Thyroid gland (tissue), 4 donors: ENCODE measurements around the gene ABHD8. TPM values are rescaled to one million over a fixed set of nuclear protein-coding genes. Genes with fewer than 3 reads are reported as not detected.

Experiments used
- DNase-seq, 2 donors: peaks; one replicate each; pipeline ENCODE4 v3.0.0-alpha.2; 2019
- H3K27ac ChIP-seq, 3 donors: fragments of 200-600 bp; sonication (generic); 1 replicate in 2 of 3; 2 replicates in 1 of 3; pipeline ENCODE4 v1.5.1; 2016 to 2019; ENCODE audit warnings: mild to moderate bottlenecking in 1 of 3, moderate library complexity in 1 of 3
- H3K27me3 ChIP-seq: fragments of 200-600 bp; sonication (generic); one replicate; pipeline ENCODE4 v1.5.1; 2019
- H3K36me3 ChIP-seq, 2 donors: fragments of 200-600 bp; sonication (generic); one replicate each; pipeline ENCODE4 v1.5.1; 2016 to 2019
- H3K4me1 ChIP-seq, 2 donors: fragments of 200-600 bp; sonication (generic); one replicate each; pipeline ENCODE4 v1.5.1; 2017 to 2019
- H3K4me3 ChIP-seq, 3 donors: fragments of 200-600 bp; sonication (generic); replicated peaks in 1 of 3; 1 replicate in 2 of 3; 2 replicates in 1 of 3; pipeline ENCODE4 v1.5.1; 2016; ENCODE audit warnings: mild to moderate bottlenecking in 1 of 3
- H3K9me3 ChIP-seq: fragments of 200-600 bp; sonication (generic); one replicate; pipeline ENCODE4 v1.5.1; 2017
- CTCF ChIP-seq, 6 experiments: fragments of 200-600 bp in 3 of 6; fragments of 450-650 bp in 3 of 6; sonication (generic) in 3 of 6; IDR thresholded peaks; one replicate each; pipeline ENCODE4 v1.5.1; 2016 to 2019; ENCODE audit warnings: antibody characterized with exemption in 6 of 6, mild to moderate bottlenecking in 2 of 6, inconsistent platforms in 1 of 6, moderate library complexity in 1 of 6
- POLR2A ChIP-seq, 2 donors: fragments of 450-650 bp; IDR thresholded peaks; one replicate each; pipeline ENCODE4 v1.6.1; 2017; ENCODE audit warnings: antibody characterized with exemption in 2 of 2, mild to moderate bottlenecking in 2 of 2, moderate library complexity in 1 of 2
- WGBS, 2 donors: methylation state at CpG; one replicate each; pipeline ENCODE4 v1.1.5; 2017; 5-methylcytosine and 5-hydroxymethylcytosine counted together
- intact Hi-C: fragments of 100-400 bp; cut with DNase I; formaldehyde crosslinking; loops from one replicate; pipeline ENCODE4 v1.15.1; 2023
- total RNA-seq, 4 donors: library from RNA; depleted of rRNA; stranded (reverse); fragments of >200 nt; gene quantifications; one replicate each; pipeline ENCODE4 v1.2.3, GENCODE V29; 2016

The ABHD8 gene
- total RNA-seq, 4 donors from 2014 or later, result 14.4 to 31.2 (median 23.3) TPM

DNA sequence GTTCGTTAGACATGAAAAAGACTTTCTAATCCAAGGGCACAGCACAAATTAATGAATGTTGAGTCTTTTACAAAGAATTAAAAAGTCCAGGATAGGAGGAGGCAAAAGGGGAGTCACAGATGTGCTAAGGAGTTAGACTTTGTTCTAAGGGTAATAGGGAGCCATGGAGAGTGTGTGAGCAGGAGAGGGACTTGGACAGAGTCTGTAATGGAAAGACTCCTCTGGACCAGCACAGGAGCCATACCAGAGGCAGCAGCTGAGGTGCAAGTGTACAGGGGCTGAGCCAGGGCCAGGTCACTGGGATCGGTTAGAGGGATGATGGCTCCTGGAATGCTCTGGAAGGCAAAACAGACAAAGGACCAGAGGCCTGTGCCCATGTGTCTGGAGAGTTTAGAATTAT, 44.7 kb upstream of the ABHD8 start:
- peaks cover 0 to 25% of the 10 kb centered on the region in 2 donors for H3K4me1 ChIP-seq
- intact Hi-C loops, result loop anchor here (5.0 kb wide), 2 partner anchors 39 to 119 kb away; no protein-coding TSS in a partner anchor
- H3K9me3 ChIP-seq, result no peaks in the 10 kb centered on the region
- no peaks in the 10 kb centered on the region for H3K27me3 ChIP-seq
- no peak overlapping the region for H3K4me3 ChIP-seq
- DNase-seq, result no peak
- H3K27ac ChIP-seq, result peak overlapping the region; percentile 7 to 65 (median 56)
- WGBS, 2 donors, result 59 to 79% methylated on average over 2 of the region's 2 CpGs
- H3K36me3 ChIP-seq, result no peaks in the 10 kb centered on the region
- no peak for TF ChIP-seq POLR2A (IDR thresholded peaks at IDR 0.05)
- no peak for TF ChIP-seq CTCF (IDR thresholded peaks at IDR 0.05)

GRCh38 chr19:17347361-17347760, 44.1 kb upstream of the ABHD8 start:
- Histone ChIP-seq H3K9me3 (no peaks in the 10 kb centered on the region), H3K36me3 (no peaks in the 10 kb centered on the region), H3K4me3 (no peak overlapping the region), H3K27ac (peak overlapping the region; percentile 44 to 65 (median 56)), H3K4me1 (peaks cover 0 to 20% of the 10 kb centered on the region in 2 donors), H3K27me3 (no peaks in the 10 kb centered on the region)
- WGBS, 2 donors, result 41 to 57% methylated on average over 6 of the region's 6 CpGs
- intact Hi-C loops, result loop anchor here (5.0 kb wide), 2 partner anchors 40 to 120 kb away; no protein-coding TSS in a partner anchor
- DNase-seq, result no peak
- TF ChIP-seq CTCF (IDR thresholded peaks at IDR 0.05), result no peak
- no peak for TF ChIP-seq POLR2A (IDR thresholded peaks at IDR 0.05)

DNA sequence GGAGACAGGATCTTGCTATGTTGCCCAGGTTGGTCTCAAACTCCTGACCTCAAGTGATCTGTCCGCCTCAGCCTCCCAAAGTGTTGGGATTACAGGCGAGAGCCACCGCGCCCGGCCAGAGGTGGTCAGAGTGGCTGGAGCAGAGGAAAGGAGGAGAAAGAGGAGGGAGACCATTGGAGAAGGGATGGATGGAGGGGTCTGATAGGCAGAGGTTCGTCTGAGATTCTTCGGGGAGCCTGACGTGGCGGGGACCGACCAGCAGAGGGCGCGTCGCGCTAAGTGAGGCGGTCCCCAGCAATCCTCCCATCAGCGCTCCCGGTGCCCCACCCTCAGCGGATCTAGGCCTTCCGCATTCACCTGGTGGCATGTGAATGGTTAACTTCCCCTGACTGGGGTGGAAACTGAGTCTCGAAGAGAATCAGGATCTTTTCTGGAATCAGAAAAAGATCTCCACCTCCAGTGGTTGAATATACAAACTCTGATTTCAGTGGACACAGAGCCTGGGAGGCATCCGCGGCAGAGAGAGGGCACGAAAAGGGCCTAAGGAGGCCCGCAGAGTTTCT, 43.0 kb upstream of the ABHD8 start:
- 12 to 18% methylated on average over 20 to 24 of the region's 24 CpGs for WGBS, 2 donors
- peak; percentile 60 to 68 for DNase-seq

GRCh38 chr19:17341845-17342244, 38.6 kb upstream of the ABHD8 start:
- 84 to 90% methylated on average over 7 of the region's 7 CpGs for WGBS, 2 donors
- H3K9me3 ChIP-seq, result no peaks in the 10 kb centered on the region
- no peaks in the 10 kb centered on the region for H3K27me3 ChIP-seq
- DNase-seq, result no peak
- H3K4me3 ChIP-seq, result no peak overlapping the region
- intact Hi-C loops, result no loop called here
- H3K36me3 ChIP-seq, result no peaks in the 10 kb centered on the region
- H3K4me1 ChIP-seq, result peaks cover 10 to 14% of the 10 kb centered on the region in 2 donors
- H3K27ac ChIP-seq, result no peak overlapping the region
- no peak for TF ChIP-seq POLR2A (IDR thresholded peaks at IDR 0.05)

More for the DNA sequence above, 43.0 kb upstream of the ABHD8 start:
- intact Hi-C loops, result loop anchor here (5.0 kb wide), 2 partner anchors 41 to 121 kb away; no protein-coding TSS in a partner anchor
- TF ChIP-seq CTCF (IDR thresholded peaks at IDR 0.05) (peak; percentile 80 to 96 (median 86)), POLR2A (IDR thresholded peaks at IDR 0.05) (no peak)
- H3K27ac ChIP-seq, result peak overlapping the region; percentile 35 to 65 (median 56)
- no peaks in the 10 kb centered on the region for H3K9me3 ChIP-seq
- H3K4me1 ChIP-seq, result peaks cover 0 to 20% of the 10 kb centered on the region in 2 donors
- no peak overlapping the region for H3K4me3 ChIP-seq
- no peaks in the 10 kb centered on the region for H3K36me3 ChIP-seq
- H3K27me3 ChIP-seq, result no peaks in the 10 kb centered on the region

DNA sequence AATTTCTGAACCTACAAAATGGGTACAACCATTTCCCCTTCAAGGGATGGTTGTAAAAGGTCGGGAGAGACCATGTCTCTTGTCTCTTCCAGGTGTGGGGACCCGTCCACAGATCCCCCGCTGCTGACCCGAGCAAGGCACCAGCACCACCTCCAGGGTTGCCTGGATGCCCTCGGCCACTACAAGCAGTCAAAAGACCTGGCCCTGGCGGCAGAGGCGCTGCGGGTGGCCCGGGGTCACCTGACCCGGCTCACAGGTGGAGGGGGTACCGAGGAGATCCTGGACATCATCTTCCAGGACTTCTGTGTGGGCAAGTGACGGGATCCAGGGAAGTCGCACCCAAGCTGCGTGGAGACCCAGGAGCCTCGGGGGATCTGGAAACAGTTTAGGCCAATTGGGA, 38.2 kb upstream of the ABHD8 start:
- H3K27ac ChIP-seq, result no peak overlapping the region
- intact Hi-C loops, result no loop called here
- 60 to 98% methylated on average over 1 to 8 of the region's 15 CpGs for WGBS, 2 donors
- H3K27me3 ChIP-seq, result no peaks in the 10 kb centered on the region
- no peaks in the 10 kb centered on the region for H3K36me3 ChIP-seq
- no peak for TF ChIP-seq CTCF (IDR thresholded peaks at IDR 0.05)
- no peak for TF ChIP-seq POLR2A (IDR thresholded peaks at IDR 0.05)
- no peak for DNase-seq
- H3K9me3 ChIP-seq, result no peaks in the 10 kb centered on the region
- H3K4me3 ChIP-seq, result no peak overlapping the region
- H3K4me1 ChIP-seq, result peaks cover 10 to 12% of the 10 kb centered on the region in 2 donors
